SKM-1 treated with dmso at 0.1 percent for 144 hours (cell line): Measurements from ENCODE around the gene GRM8.
"Not testable (repeated sequence)": the region's sequence is repeated elsewhere in the genome, so short reads cannot be mapped to it uniquely, and the experiment has no call there.

Source experiments
- DNase-seq: peaks from one replicate; lab custom pipeline; 2025; ENCODE audit not compliant: unreplicated experiment; lab: John Stamatoyannopoulos, UW

The GRM8 gene

DNA sequence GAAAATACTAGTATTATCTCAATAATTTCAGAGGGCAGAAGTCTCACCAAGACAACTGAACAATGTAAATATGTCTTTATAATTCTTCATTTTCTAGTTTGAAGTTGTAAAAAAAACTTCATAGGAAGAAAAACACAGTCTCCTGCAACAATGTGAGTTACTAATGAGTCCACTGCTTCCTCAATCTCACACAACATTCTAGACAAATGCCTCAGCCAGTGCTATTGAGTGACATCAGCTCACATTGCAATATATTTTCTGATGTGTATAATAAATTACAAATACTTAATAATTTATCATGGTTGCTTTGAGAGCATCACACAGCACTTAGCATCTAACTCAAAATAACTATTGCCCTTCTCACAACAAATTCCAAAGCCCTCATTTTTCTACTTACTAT, 321.2 kb downstream of the GRM8 start:
- no peak for DNase-seq

DNA sequence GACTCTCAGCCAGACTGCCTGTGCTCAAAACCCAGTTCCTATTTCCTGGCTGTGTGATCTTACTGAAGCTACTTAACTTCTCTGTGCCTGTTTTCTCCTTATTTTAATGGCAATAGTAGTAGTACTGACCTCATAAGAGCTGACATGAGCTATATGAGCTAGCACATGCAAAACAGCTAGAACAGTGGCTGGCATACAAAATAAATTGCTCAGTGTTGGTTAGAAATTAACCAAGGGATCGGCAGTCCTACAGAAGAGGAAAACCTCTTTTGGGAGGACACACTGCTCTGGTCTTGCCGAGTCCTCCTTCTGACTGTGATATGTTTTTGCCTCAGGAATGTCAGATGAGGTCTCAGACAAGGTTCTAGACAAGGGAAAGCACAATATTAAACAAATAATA, 322.6 kb downstream of the GRM8 start:
- DNase-seq, result no peak

DNA sequence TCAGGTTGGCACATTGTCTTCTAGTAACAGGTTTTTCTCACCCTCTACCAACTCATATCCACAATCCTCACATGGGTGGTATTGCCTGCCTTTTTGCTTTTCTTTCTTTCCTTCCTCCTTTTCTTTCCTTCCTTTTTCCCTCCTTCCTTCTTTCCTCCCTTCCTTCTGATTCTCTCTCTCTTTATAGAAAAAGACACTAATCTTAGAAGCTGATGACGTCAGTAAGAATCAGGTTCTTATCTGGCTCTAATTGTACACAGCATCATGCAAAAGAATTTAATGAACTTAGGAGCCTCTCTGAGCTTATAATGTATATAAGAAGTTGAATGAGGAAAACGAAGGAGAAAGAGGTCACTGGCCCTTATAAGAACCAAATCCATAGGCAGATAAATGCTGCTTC, 328.3 kb downstream of the GRM8 start:
- no peak for DNase-seq

DNA sequence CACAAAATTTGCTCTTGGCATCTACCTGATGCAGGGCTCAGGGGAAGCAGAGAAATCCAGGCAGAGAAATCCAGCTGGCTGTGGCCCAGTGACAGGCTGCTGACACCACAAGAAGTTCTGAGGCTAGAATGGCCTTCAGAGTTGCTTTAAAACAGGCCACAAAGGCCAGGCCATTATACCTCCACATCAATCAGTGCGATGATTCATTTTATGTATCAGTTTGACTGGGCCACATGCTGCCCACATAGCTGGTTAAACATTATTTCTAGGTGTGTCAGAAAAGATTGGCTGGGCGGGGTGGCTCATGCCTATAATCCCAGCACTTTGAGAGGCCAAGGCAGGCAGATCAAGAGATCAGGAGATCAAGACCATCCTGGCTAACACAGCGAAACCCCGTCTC, 341.1 kb downstream of the GRM8 start:
- not testable (repeated sequence) for DNase-seq

DNA sequence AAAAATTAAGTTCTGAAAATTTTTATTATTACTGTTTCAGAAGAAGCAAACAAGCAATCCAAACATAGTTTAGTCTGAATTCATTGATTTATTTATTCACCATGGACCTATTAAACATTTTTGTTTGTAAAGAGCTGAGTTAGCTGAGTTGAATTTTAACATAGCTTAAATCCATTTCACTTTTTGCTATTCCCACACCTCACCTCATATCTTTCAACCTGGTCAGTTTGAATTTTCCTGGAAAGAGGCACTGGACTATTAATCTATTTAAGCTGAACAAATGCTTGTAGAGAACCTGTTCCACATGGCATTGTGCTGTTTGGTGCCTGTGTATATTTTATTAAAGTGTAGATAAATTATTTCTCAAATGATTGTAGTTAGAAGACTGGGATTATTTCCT, 344.2 kb downstream of the GRM8 start:
- DNase-seq, result not testable (repeated sequence)

DNA sequence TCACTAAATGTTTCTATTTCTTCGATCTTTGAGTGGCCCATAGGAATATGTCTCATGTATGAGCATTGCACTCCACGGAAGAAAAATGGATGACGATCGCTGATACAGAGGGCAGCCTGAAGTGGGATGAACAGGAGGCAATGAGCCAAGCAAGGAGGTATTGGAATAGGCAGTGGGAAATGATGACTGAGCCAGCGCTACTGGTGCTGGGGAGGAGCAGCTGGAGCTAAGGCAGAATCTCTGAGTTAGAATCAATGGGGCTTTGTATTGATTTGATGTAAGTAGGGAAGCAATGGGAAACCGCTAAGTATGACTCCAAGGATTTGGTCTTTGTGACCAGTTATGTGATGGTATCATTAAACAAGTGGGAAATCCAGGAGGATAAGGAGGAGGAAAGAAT, 345.1 kb downstream of the GRM8 start:
- not testable (repeated sequence) for DNase-seq

DNA sequence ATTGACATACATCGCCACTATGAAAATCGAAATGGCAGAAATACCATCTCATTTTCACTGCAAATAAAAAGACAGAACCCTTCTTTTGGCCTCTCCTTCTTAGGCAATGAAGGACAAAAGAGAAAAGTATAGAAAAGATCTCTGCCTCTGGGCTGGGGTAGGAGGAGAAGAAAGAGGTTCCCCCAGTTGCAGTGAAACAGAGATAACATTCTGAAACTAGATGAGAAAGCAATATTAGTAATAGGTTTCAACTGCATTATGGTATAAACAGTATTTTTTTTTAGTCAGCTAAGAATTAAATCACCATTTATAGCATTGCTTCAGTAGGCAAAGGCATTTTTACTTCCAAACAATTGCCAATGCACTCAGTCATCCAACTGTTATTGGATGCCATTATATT, 347.5 kb downstream of the GRM8 start:
- not testable (repeated sequence) for DNase-seq

DNA sequence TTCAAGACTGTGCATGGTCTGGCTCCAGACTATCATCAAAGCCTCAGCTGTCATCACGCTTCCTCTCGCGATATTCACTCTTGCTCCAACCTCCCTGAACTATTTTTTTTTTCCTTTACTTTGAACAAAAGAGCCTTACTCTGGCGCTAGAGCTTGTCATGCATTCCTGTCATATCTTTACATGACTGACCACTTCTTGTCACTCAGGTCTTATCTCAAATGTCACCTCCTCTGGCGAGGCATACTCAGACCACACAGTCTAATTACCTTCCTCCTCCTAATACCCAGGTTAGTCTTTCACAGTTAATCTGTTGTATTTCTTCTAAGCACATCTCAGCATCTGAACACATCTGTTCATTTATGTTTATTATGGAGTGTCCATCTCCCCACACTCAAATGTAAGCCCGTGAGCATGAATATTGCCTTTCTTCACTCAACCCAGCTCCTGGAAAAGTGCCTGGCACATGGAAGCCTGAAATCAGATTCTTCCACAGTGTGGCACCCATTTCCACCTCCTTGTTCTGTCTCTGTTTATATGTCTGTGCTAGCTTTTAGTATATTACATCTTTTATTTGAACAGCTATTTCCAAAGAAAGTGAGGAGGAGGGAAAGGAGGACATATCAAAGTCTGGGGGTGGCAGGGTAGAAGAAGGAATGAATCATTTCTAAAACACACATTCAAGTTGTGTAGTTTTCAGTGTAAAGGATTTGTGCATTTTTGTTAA, 351.5 kb downstream of the GRM8 start:
- not testable (repeated sequence) for DNase-seq

DNA sequence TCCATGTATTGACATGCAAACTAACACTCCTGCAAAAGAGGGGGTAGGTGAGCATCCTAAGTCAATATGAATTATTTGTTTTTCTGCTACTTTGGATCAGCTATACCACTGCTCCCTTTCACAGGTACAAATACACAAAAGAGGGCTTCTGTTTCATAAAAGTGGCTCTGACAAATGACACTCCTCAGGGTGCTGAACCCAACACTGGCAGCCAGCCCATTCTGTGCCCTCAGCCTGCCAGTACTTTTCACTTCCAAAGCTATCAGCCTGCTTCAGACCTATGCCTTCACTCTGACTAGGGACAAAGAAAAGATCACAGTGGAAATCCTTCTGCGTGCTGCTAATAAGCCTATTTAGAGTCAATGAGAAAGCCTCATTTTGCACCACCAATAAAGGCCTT, 364.8 kb downstream of the GRM8 start:
- not testable (repeated sequence) for DNase-seq

DNA sequence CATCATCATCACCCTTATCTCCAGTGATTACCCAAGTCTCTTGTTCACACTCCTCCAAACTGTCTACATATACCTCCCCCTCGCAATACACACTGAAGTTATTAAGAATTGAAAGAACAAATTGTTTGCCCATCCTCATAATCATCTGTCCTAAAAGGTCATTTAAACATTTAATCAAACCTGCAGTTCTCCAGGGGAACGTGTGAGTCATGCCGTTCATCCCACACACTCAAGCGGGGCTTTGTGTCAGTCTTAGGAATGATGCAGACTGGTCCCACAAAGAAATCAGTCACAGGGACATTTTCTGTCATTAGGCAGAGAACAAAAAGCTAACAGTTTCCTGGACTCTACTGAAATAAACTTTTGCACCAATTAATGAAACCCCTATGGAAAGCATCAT, 365.2 kb downstream of the GRM8 start:
- DNase-seq, result not testable (repeated sequence)

DNA sequence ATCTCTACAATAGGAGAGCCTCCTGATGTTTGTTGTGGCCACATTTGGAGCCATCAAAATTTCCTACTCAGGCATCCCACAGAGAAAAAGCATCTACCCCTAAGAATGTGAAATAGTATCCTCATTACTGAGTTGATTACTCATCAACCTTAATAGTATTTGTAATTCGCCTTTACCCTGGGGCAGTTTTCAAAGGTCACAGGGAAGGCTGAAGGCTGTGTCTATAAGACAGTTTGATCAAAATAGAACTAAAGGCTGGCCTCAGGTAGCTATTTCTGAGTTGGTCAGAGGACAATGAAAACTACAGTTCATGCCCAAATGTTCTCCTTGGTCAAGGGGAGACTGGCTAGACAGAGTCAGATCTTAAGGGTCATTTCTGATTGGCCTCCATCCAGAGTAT, 370.0 kb downstream of the GRM8 start:
- not testable (repeated sequence) for DNase-seq

DNA sequence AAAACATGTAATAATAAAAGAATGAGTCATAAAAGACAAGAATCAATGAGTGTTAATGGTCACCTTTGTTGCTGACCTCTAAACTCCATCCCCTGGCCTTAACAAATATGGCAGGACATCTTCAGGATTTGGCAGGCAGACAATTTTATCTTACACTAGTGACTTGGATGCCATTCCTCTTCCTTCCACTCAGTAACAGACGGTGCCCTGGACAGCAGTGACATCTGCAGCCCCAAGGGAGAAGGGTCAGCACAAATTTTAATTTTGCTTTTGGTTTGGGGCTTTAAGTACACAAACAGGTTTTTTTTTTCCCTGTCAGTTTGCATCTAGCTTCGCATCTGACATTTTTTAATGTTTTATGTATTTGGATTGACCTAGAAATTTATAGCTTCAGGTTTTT, 370.8 kb downstream of the GRM8 start:
- not testable (repeated sequence) for DNase-seq

DNA sequence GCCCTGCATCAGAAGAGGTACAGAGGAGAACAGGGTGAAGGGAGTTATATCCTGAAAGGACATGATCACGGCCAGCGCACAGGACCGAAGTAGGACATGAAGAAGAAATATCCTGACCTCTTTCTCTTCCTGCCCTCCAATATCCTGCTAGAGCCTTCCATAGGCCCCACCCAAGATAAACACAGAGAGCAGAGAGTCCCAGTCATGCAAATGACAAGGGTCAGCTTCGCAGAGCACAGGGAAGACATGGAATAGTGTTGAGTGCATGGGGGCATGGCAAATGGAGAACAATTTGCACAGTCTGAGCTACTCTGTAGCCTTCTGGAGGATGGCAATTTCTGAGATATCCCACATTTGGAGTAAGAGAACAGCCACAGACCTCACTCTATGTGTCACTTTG, 371.4 kb downstream of the GRM8 start:
- DNase-seq, result no peak

DNA sequence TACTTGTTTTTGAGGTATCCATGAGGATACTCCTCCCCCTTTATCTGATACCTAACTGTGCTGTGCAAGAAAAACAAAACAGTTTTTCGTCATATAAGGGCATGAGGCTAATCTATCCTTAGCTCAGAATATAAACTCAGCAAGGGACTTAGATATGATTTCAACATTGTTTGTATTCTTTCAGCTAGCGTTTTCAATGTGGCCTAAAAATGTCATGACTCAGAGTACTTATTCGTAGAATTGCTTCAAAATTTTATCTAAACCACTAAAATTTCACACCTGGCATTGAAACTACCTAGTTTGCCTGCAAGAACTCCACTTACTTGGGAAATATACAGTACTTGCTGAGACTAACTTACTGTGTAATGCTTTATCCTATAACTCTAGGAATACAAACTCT, 376.2 kb downstream of the GRM8 start:
- not testable (repeated sequence) for DNase-seq

DNA sequence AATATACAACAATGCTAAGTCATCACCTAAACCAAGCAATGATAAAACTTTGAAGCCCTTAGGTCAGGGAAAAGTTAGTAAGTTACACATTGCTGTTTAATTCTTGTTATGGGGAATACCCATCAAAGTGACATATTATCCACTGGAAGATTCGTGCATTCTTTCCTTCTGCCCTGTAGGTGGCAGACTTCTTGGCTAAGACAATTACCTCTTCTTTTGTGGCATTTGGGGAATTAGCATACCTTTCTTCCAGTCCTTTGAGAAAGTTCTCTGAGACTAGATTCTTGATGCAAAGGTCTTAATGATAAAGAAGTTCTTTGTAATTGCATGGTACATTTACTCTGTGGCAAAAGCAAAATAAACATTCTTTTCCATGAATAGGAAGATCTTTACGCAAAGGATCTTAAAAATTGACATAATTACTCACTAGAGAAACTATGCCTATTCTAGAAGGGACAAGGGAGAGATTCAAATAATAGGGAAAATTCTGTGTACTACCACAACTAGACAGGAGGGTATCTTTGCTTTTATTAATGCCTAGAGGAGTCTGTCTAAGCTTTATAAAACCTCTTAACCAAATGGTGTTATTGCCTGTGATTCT, 395.9 kb downstream of the GRM8 start:
- peak; percentile 3 for DNase-seq

DNA sequence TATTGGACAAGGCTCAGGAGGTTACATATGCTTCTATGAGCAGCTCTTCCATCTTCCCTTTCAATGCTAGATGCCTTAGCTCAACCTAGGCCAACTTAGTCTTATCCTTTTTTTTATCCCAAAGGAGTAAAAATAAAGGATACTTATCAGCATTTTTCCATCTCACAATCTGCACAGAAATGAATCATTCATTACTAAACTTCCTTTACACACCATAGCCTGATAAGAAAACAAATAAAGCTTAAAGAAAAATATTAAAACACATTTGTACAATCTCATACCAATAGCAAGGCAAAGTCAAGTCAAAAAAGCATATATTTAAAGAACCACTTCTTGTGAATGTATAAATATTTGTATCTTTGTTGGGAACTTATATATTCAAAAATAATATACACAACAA, 407.4 kb downstream of the GRM8 start:
- DNase-seq, result no peak

DNA sequence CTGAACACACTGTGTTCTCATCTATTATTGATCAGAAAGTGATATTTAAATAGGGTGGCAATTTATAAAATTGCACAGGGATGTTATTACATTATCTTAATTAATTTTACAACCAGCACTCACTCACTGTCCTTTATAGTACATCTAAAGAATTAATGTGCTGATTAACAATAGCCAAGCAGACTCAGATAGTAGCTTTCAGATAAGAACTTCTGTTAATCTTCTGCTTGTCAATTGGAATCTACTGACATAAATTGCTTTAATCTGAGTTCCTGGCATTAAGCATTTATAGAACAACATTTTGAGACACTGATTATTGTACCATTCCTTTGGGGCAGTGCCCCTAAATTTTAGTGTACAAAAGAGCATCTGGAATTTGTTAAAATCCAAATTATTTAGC, 408.9 kb downstream of the GRM8 start:
- DNase-seq, result no peak

DNA sequence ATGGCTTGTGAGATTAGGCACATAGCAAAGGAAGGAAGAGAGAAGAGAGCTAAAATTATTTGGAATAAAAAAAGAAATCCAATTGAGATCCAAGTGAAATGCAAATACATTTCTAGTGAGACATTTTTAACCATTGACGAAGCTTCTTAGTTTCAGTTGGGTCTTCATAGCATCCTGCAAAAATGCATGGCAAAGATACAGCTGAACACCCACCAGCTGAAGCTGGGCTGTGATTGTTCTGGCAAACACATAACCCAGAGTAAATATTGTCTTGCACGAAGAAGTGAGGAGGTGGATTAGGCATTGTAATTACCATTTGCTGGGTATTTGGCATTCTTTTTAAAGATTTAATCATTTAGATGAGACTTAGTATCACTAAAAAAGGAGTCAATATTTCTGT, 409.4 kb downstream of the GRM8 start:
- DNase-seq, result no peak

DNA sequence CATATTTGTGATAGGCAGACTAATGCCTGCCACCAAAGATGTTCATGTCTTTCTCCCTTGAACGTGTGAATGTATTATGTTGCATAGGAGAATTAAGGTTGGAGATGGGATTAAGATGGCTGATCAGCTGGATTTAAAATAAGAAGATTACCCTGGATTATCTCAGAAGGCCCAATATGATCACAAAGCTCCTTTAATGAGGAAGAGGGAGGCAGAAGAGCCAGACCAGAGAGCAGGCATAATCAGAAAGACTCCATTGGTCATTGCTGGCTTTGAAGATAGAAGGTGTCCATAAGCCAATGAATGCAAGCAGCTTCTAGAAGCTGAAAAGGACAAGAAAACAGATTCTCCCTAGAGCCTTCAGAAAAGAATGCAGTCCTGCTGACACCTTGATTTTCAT, 410.3 kb downstream of the GRM8 start:
- DNase-seq, result no peak

DNA sequence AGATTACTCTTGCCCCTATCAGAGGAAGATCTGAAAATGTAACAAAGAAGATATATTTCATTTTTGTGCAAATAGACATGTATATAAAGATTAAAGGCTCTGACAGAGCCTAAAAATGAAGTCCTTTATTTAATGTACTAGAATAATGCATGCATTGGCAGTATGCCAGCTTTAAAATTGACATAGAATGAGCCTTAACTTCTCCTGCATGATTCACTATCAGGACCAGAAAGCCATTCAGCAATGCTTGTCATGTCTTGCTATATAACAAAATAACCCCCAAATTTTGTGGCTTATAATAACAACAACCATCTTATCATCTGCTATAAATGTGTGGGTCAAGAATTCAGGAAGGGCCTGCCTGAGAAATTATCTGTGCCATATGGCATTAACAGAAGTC, 411.9 kb downstream of the GRM8 start:
- no peak for DNase-seq

DNA sequence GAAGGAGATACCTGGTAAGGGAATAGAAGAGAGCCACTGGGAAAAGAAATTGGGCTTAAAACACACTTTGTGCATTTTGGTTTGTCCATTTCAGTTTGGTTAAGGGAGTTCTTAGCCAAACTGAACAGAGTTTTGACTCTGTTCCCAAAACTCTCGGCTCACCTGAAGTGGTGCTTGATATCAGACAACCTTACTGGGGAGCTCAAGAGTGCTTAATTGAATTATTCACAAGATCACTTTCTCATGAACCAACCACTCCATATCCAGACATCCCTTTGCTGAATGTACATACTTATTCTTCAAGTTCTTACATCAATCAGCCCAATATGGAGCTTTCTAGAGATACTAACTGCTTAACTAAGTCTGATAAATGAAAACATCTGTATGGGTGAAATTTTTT, 413.1 kb downstream of the GRM8 start:
- no peak for DNase-seq

DNA sequence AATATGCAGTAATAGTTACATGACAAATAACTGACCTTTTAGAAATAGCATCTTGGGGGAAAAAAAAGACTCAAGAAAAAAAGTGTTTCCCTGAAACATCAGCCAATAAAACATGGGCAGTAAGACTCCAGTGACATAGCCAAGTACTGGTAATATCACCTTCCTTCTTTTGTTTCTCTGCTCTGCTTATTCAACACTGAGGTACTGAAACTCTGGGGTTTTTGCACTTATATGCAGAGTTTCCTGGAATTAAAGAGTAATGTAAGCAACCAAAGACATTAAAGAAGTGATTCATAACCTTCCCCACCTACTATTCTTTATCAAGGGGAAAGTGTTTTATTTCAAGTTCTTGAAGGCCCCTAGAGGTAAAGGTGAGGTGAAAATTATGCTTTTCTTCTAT, 414.5 kb downstream of the GRM8 start:
- no peak for DNase-seq

DNA sequence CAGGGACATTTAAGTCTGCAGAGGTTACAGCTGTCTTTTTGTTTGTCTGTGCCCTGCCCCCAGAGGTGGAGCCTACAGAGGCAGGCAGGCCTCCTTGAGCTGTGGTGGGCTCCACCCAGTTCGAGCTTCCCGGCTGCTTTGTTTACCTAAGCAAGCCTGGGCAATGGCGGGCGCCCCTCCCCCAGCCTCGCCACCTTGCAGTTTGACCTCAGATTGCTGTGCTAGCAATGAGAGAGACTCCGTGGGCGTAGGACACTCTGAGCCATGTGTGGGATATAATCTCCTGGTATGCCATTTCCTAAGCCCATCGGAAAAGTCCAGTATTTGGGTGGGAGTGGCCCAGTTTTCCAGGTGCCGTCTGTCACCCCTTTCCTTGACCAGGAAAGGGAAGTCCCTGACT, 421.5 kb downstream of the GRM8 start:
- DNase-seq, result not testable (repeated sequence)
